A673 (cell line): ENCODE data around the gene MSI2. TPM values are rescaled to one million over a fixed set of nuclear protein-coding genes. Genes with fewer than 3 reads are reported as not detected.

Source experiments
- BruUV-seq: library from RNA; stranded (reverse); fragments of 400-500 nt; replicated peaks from 2 replicates; lab custom pipeline; 2021; lab: Mats Ljungman, UMichigan
- CTCF ChIA-PET: fragments of 300-600 bp; sonication (Branson Sonifier 250); formaldehyde crosslinking; loops from one replicate; lab custom pipeline; 2022; ENCODE audit warnings: antibody characterized with exemption; lab: Charles Lee
- POLR2A ChIA-PET: fragments of 300-600 bp; sonication (Branson Sonifier 250); formaldehyde crosslinking; loops from one replicate; lab custom pipeline; 2022; ENCODE audit warnings: antibody characterized with exemption; ENCODE audit not compliant: low non-redundant PET; lab: Charles Lee
- DNase-seq: peaks from one replicate; pipeline ENCODE4 v3.0.0-alpha.2; 2015; ENCODE audit warnings: low spot score
- H3K27ac ChIP-seq: fragments of 200-600 bp; sonication (generic); 2 replicates; pipeline ENCODE4 v1.5.1; 2016; ENCODE audit warnings: mixed run types, low read depth, mild to moderate bottlenecking, mixed read lengths, antibody characterized with exemption, low read length; ENCODE audit not compliant: poor library complexity, severe bottlenecking
- H3K27me3 ChIP-seq: fragments of 200-600 bp; sonication (generic); replicated peaks from 2 replicates; pipeline ENCODE4 v1.6.1; 2017; ENCODE audit warnings: mixed run types, low read depth, mild to moderate bottlenecking, mixed read lengths, antibody characterized with exemption, low read length; ENCODE audit not compliant: insufficient read depth, poor library complexity
- H3K36me3 ChIP-seq: fragments of 200-600 bp; sonication (generic); 2 replicates; pipeline ENCODE4 v1.6.1; 2016; ENCODE audit warnings: mixed run types, mild to moderate bottlenecking, mixed read lengths, antibody characterized with exemption, low read length; ENCODE audit not compliant: insufficient read depth, poor library complexity, severe bottlenecking
- H3K4me1 ChIP-seq: fragments of 200-600 bp; sonication (generic); 2 replicates; pipeline ENCODE4 v1.6.1; 2017; ENCODE audit warnings: mixed run types, mild to moderate bottlenecking, mixed read lengths, antibody characterized with exemption, low read length; ENCODE audit not compliant: insufficient read depth, poor library complexity, severe bottlenecking
- H3K4me3 ChIP-seq: fragments of 200-600 bp; sonication (generic); 2 replicates; pipeline ENCODE4 v1.5.1; 2016; ENCODE audit warnings: low read depth, mixed run types, mild to moderate bottlenecking, mixed read lengths, low read length; ENCODE audit not compliant: poor library complexity, severe bottlenecking
- H3K9me3 ChIP-seq: fragments of 200-600 bp; sonication (generic); 2 replicates; pipeline ENCODE4 v1.6.1; 2016; ENCODE audit warnings: mixed run types, low read depth, mild to moderate bottlenecking, mixed read lengths, antibody characterized with exemption, low read length; ENCODE audit not compliant: poor library complexity, severe bottlenecking
- EZH2 ChIP-seq: fragments of 200-600 bp; sonication (generic); IDR thresholded peaks from 2 replicates; pipeline ENCODE4 v1.6.1; 2017; ENCODE audit warnings: borderline replicate concordance, low read depth, mild to moderate bottlenecking, mixed read lengths, antibody characterized with exemption, low read length; ENCODE audit not compliant: poor library complexity, severe bottlenecking
- intact Hi-C: fragments of 100-400 bp; cut with micrococcal nuclease; formaldehyde crosslinking; loops from one replicate; pipeline ENCODE4 v1.10.0; 2022; ENCODE audit not compliant: unreplicated experiment
- total RNA-seq: library from RNA; stranded (reverse); gene quantifications from 2 replicates; pipeline ENCODE4 v1.2.3, GENCODE V29; 2021
- TF ChIP-seq, protein P1 (sequence below): fragments of 300-800, 200-600 bp; sonication (generic); conservative IDR thresholded peaks from 2 replicates; pipeline ENCODE4 v1.5.1; 2017; ENCODE audit warnings: low read depth, mild to moderate bottlenecking, antibody characterized with exemption, low read length, moderate library complexity, mixed read lengths

Gene MSI2
- total RNA-seq, 1 experiment from 2014 or later = 108 TPM

DNA sequence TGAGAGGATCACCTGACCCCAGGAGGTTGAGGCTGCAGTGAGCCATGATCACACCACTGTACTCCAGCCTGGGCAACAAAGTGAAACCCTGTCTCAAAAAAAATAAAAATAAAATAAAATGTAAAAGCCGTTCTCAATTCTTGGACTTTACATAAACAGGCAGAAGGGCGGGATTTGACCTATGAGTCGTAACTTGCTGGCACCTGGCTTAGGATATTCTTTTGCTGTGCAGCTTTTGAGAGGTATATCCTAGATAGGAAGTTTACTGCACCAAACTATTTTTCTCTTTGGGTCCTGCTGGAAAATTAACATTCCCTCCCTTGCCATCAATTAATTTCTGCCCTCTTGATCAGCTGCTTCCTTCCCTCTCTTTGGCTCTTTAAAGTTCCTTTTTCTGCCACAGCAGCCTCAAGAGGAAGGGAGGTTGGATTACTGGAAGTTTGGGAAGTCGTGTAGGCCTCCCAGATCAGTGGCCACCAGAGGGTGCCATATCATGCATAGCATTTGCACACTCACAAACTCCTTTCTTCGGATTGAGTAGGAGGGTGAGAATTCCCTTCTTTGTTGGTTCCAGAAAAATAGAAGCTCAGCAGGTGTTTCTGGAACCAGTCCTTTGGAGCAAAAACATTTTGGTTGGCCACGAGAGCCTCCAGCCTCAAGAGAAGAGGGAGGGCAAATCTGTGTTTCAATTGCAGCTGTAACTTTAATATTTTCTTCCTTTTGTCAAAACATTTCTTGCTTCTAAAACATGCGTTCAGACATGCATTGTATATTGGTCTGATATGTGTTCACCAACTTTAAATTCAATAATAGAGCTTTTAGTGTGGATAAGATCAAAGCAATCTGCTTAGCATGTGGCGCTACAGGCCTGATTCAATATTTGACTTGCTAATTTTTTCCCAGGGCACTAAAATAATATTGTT, 341.5 kb downstream of the MSI2 start:
- intact Hi-C loops = loop anchor here (1.0 to 5.0 kb wide), 3 partner anchors 75 to 236 kb away; no protein-coding TSS in a partner anchor

DNA sequence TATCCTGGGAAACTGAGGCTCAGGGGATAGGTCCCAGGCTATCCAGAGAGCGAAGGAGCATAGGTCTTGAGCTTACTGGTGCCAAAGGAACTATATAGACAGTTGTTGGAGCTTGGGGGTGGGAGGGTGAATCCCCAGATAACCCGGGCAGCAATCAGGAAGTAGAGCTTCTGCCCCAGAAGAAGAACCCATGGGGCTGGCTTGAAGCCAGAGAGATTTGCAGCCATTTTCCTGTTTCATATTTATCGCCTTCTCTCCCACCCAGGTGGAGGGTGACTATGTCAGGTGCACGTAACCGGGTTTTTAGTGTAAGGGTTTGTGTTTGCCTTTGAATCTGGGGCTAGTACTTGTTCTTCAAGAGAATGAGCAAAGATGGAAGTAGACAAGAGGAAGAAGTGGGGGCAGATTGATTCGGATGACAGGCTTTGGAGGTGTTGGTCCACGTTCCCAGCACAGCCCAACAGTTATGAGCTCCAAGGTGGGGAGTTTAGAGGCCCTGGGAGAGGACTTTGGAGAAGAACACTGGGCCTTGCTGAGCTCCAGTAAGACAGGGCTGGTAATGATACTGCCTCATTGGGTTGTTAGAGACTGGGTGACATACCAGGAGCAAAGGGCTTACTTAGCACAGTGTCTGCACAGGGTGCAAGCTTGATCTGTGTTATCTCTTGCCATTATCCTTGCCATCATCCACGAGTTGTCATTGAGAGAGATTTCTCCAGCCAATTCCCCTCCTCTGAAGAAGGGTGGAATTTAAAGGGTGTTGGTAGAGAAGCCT, 343.1 kb downstream of the MSI2 start:
- CTCF ChIA-PET = interaction anchor here (2.2 kb wide), 1 partner anchor 72 kb away, joined by 23 read pairs; no protein-coding TSS in a partner anchor
- H3K36me3 ChIP-seq = no peaks in the 10 kb centered on the region
- H3K27me3 ChIP-seq = no peaks in the 10 kb centered on the region
- POLR2A ChIA-PET = no interaction called here
- intact Hi-C loops = loop anchor here (5.0 kb wide), 1 partner anchor 73 kb away; no protein-coding TSS in a partner anchor
- no peak overlapping the region for H3K4me3 ChIP-seq
- no peak overlapping the region for H3K27ac ChIP-seq
- H3K4me1 ChIP-seq = peaks cover 11% of the 10 kb centered on the region
- DNase-seq = no peak
- H3K9me3 ChIP-seq = no peaks in the 10 kb centered on the region
- no peak for TF ChIP-seq EZH2
- TF ChIP-seq, protein P1, sequence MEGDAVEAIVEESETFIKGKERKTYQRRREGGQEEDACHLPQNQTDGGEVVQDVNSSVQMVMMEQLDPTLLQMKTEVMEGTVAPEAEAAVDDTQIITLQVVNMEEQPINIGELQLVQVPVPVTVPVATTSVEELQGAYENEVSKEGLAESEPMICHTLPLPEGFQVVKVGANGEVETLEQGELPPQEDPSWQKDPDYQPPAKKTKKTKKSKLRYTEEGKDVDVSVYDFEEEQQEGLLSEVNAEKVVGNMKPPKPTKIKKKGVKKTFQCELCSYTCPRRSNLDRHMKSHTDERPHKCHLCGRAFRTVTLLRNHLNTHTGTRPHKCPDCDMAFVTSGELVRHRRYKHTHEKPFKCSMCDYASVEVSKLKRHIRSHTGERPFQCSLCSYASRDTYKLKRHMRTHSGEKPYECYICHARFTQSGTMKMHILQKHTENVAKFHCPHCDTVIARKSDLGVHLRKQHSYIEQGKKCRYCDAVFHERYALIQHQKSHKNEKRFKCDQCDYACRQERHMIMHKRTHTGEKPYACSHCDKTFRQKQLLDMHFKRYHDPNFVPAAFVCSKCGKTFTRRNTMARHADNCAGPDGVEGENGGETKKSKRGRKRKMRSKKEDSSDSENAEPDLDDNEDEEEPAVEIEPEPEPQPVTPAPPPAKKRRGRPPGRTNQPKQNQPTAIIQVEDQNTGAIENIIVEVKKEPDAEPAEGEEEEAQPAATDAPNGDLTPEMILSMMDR = no peak
- no TSS peak for BruUV-seq

More for the DNA sequence above, 341.5 kb downstream of the MSI2 start:
- no peak overlapping the region for H3K4me3 ChIP-seq
- TF ChIP-seq, protein P1 = peak; percentile 92
- TF ChIP-seq EZH2 = no peak
- ChIA-PET POLR2A (interaction anchor here (0.6 kb wide), 1 partner anchor 341 kb away, joined by 3 read pairs; the partner anchor contains the start of gene MSI2), CTCF (interaction anchor here (0.6 to 2.2 kb wide), 11 partner anchors 12 to 478 kb away, joined by 3 to 23 read pairs (median 4); no protein-coding TSS in a partner anchor)
- peaks cover 10% of the 10 kb centered on the region for H3K4me1 ChIP-seq
- no peaks in the 10 kb centered on the region for H3K36me3 ChIP-seq
- no peak overlapping the region for H3K27ac ChIP-seq
- BruUV-seq = no TSS peak
- H3K27me3 ChIP-seq = no peaks in the 10 kb centered on the region
- peak; percentile 85 for DNase-seq
- no peaks in the 10 kb centered on the region for H3K9me3 ChIP-seq

DNA sequence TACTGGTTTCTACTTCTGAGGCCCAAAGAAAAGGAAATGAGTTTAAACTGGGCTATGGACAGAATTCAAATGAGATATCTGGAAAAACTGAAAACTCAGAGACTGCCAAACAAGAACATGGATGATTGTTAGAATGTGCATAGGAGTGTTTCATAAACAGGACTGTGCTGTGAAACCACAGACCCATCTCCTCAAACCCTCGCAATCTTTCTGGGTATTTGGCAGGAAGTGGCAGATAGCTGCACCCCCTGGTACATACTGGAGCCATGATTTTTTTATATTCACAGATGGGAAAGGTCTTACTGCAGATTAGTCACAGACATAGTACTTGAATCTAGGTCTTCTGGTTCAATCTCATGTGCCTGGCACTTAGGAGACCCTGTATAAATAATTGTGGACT, 343.8 kb downstream of the MSI2 start:
- no peaks in the 10 kb centered on the region for H3K27me3 ChIP-seq
- ChIA-PET CTCF (no interaction called here), POLR2A (no interaction called here)
- H3K27ac ChIP-seq = no peak overlapping the region
- BruUV-seq = TSS peak; percentile 21
- H3K36me3 ChIP-seq = no peaks in the 10 kb centered on the region
- H3K4me3 ChIP-seq = no peak overlapping the region
- DNase-seq = no peak
- intact Hi-C loops = no loop called here
- no peak for TF ChIP-seq EZH2
- TF ChIP-seq, protein P1 = no peak
- H3K9me3 ChIP-seq = no peaks in the 10 kb centered on the region
- H3K4me1 ChIP-seq = peaks cover 17% of the 10 kb centered on the region
